RWPE1 (cell line): ENCODE measurements around the gene GPSM3.
A peak's percentile ranks its signal among the peaks of the same experiment; 100 is the strongest.
"Not testable (repeated sequence)": the region's sequence is repeated elsewhere in the genome, so short reads cannot be mapped to it uniquely, and the experiment has no call there.

Source experiments
- CTCF ChIA-PET: fragments of 350-600 bp; sonication (Branson Sonifier 250); formaldehyde crosslinking; extraction: SDS; loops from one replicate; lab custom pipeline; 2021; lab: Yijun Ruan, JAX
- POLR2A ChIA-PET: fragments of 400-600 bp; formaldehyde crosslinking; extraction: SDS; loops from one replicate; lab custom pipeline; 2020; ENCODE audit warnings: antibody characterized with exemption; ENCODE audit not compliant: low non-redundant PET; lab: Yijun Ruan, JAX
- DNase-seq: peaks from one replicate; pipeline ENCODE4 v3.0.0; 2012; ENCODE audit warnings: low spot score
- H3K27ac ChIP-seq: fragments of 450-650 bp; 2 replicates; pipeline ENCODE4 v1.5.1; 2017
- CTCF ChIP-seq: fragments of 450-650 bp; conservative IDR thresholded peaks from 2 replicates; pipeline ENCODE4 v1.5.1; 2017; ENCODE audit warnings: low read depth, mild to moderate bottlenecking

Gene GPSM3

GRCh38 chr6:32196682-32197616 lies 4.5 kb upstream of the GPSM3 start:
- TF ChIP-seq CTCF = no peak
- DNase-seq = no peak
- ChIA-PET CTCF (interaction anchor here (0.7 kb wide), 1 partner anchor 167 kb away, joined by 4 read pairs; no protein-coding TSS in a partner anchor), POLR2A (no interaction called here)
- peak overlapping the region; percentile 95 for H3K27ac ChIP-seq

DNA sequence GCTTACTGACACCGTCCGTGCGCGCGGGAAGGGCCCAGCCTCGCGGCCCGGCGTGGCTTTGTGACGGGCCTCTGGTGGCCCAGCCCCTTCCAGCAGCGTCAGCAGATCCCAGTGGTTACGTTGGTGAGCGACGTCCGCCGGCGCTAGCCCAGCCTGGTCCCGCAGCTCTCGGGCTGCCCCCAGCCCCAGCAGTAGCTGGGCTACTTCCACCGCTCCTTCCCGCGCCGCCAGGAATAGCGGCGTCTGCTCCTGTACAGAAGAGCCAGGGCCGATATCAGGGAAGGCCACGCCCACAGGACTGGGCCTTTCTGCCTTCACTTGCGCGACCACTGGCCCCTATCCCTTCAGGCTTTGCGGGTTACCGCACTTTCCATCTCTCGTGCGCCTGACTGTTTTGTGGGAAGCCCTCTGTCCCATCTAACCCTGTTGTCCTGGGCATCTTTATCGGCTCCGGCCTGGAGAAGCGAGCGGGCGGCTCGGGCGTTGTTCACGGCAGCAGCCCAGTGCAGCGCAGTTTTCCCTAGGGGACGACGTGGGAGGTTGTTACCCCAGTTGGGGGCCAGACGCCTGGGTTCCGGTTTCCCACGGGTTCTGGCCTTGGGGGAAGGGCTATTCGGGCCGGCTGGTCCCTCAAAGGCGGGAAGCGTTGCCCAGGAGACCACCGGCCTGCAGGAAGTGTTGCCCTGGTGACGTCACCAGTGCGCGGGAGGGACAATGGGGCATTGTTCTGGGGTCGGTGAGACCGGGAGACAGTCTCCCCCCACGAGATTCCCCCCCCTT lies 3.6 kb upstream of the GPSM3 start:
- POLR2A ChIA-PET = interaction anchor here (0.6 to 0.8 kb wide), 3 partner anchors 19 to 698 kb away, joined by 3 read pairs; no protein-coding TSS in a partner anchor
- H3K27ac ChIP-seq = peak overlapping the region; percentile 95
- CTCF ChIA-PET = interaction anchor here (0.6 to 1.1 kb wide), 7 partner anchors 14 to 780 kb away, joined by 3 to 5 read pairs (median 3); no protein-coding TSS in a partner anchor
- peak; percentile 44 for DNase-seq
- TF ChIP-seq CTCF = no peak

DNA sequence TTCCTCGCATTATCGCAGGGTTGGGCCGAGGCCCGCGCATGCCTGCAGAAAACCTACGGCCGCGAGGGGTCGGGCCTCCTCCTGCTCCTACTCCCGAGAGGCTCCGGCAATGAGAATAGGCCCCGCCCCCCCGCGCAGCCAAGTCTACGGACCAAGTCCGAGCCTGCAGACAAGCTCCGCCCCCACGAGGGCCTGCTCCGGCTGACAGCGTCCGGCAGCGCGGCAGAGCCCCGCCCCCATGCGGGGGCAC lies 3.1 kb upstream of the GPSM3 start:
- ChIA-PET CTCF (interaction anchor here (0.6 to 1.1 kb wide), 7 partner anchors 14 to 781 kb away, joined by 3 to 5 read pairs (median 3); no protein-coding TSS in a partner anchor), POLR2A (interaction anchor here (0.6 to 0.8 kb wide), 3 partner anchors 18 to 699 kb away, joined by 3 read pairs; no protein-coding TSS in a partner anchor)
- no peak; the same call in 1 of the 2 replicates for TF ChIP-seq CTCF

GRCh38 chr6:32194825-32195651 lies 2.6 kb upstream of the GPSM3 start:
- peak overlapping the region; percentile 95 for H3K27ac ChIP-seq
- peak; percentile 38 for DNase-seq
- ChIA-PET POLR2A (interaction anchor here (0.6 to 0.8 kb wide), 3 partner anchors 18 to 699 kb away, joined by 3 read pairs; no protein-coding TSS in a partner anchor), CTCF (interaction anchor here (0.6 to 1.1 kb wide), 6 partner anchors 13 to 147 kb away, joined by 3 to 5 read pairs (median 3); no protein-coding TSS in a partner anchor)
- peak; percentile 35 for TF ChIP-seq CTCF

More for the DNA sequence above, 3.1 kb upstream of the GPSM3 start:
- peak overlapping the region; percentile 95 for H3K27ac ChIP-seq
- peak; percentile 97 for DNase-seq

DNA sequence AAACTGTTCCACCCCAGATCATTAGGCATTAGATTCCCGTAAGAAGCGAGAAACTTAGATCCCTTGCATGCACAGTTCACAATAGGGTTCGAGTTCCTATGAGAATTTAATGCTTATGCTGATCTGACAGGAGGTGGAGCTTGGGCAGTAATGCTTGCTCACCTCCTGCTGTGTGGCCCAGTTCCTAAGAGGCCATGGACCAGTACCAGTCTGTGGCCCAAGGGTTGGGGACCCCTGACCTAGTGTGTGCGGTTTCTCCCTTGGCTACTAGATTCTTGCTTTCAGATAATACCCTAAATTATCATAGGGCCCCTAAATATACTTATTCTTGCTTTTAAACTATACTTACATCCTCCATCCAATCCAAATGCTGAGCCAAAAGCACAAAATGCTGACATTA lies 1.9 kb upstream of the GPSM3 start:
- H3K27ac ChIP-seq = peak overlapping the region; percentile 95
- no peak for DNase-seq
- no peak for TF ChIP-seq CTCF
- ChIA-PET CTCF (interaction anchor here (0.6 kb wide), 1 partner anchor 72 kb away, joined by 3 read pairs; no protein-coding TSS in a partner anchor), POLR2A (no interaction called here)

DNA sequence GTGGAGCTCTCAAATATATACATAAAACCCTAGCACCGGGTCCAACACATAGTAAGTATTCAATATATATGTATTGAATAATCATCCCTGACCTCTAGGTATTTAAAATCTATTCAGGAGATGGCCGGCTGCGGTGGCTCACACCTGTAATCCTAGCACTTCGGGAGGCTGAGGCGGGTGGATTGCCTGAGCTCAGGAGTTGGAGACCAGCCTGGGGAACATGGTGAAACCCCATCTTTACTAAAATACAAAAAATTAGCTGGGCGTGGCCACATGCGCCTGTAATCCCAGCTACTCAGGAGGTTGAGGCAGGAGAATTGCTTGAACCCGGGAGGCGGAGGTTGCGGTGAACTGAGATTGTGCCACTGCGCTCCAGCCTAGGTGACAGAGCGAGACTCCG lies 653 bp upstream of the GPSM3 start:
- DNase-seq, POLR2A ChIA-PET: not testable (repeated sequence)
- peak overlapping the region; percentile 88 for H3K27ac ChIP-seq
- CTCF ChIA-PET = interaction anchor here (0.6 kb wide), 1 partner anchor 1075 kb away, joined by 5 read pairs; no protein-coding TSS in a partner anchor
